Fibroblast of skin of scalp (primary cell): ENCODE data around the gene RAB13.

Experiments
- DNase-seq: peaks from one replicate; pipeline ENCODE4 v3.0.0-alpha.2; 2013

RAB13 gene

DNA sequence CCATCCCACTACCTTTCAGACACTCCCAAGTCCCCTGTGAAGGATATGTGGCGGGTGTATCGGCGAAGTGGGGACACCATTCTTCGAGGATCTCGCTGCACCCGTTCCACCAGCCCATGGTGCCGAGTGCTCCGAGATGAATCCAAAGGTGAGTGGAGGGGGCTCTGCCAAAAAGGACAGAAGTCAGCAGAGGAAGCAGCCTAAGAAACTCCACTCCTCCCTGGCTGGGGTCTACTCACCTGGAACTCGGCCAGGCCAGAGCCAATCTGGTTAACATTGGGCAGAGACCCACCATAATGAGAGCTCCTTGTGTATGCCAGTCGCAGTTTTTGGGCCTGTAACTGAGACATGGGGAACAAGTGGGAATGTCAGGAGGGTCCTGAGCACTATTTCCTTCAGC lies 31.3 kb downstream of the RAB13 start:
- DNase-seq: no peak

DNA sequence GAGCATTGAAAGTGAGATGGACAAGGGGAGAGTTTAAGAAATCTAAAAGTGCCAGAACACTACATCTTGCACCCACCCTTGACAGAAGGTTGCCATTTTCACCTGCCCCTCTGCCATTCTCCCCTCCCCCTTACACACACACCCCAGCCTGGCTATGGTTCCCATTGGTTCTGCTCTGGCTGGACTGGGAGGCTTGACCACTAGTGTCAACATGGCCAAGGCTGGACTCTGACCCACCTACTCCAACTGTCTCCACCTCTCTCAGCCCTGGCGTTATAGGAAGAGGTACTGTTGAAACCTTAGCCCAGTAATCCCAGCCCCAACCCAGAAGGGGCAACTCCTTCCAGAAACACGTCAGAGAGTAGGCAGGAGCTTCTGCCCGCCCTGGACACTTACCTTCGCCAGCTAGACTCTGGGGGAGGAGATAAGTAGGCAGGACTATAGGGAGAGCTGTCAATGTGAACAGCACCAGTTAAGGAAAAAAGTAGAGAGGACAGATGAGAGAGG lies 32.2 kb downstream of the RAB13 start:
- DNase-seq: no peak

DNA sequence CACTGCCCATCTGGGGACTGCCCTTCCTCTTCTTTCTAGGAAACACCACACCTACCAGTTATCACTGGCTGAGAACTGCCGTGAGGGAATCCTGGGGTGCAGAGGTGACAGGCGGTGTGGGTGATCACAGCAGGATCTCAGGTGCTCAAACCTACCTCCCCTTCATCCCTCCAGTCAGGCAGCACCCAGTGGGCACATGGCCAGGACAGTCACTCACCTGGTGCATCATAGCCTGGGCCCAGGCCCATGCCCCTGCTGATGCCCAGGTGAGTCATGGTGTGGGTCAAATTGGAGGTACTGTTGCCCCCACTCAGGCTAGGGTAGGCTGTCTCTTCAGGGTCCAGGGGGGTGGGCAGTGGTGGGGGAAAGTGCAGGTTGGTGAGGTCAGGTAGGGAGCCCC lies 34.3 kb downstream of the RAB13 start:
- no peak for DNase-seq

GRCh38 chr1:153951183-153951582 lies 35.0 kb downstream of the RAB13 start:
- no peak for DNase-seq

DNA sequence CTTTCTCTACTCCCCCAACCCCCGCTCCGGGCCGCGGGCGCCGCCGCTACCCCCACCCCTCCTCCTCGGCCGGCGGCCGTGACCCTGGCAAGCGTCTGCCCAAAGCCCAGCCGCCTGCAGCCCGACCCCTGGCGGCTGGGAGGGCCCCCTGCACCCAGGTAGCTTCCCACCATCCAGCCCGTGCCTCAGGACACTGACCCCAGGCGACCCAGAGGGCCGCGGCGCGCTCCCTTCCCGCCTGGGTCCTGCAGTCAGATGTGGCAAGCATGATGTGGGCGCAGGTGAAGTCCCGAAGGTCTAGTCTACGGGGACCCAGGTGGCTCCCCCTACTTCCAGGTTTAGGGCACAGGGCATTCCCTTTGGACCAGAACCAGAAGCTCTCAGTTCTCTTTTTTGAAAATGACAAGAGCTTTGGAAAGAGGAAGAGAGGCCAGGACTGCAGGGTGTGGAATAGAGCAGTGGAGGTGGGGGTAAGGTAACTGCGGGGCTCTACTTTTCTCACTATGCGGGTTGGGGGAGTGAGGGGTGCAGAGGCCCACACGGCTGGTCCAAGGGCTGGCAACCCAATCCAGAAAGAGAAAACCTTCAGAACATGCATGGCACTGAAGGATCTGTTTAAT lies 39.4 kb downstream of the RAB13 start, which contains the start of gene DENND4B:
Gene DENND4B, minus strand, starts transcription at position 97 of the 620 bp plus-strand sequence. CDS start 2,344 bp downstream, outside the sequence.
- peak; percentile 77 for DNase-seq

GRCh38 chr1:153945795-153946621 lies 40.1 kb downstream of the RAB13 start:
- peak; percentile 49 for DNase-seq

DNA sequence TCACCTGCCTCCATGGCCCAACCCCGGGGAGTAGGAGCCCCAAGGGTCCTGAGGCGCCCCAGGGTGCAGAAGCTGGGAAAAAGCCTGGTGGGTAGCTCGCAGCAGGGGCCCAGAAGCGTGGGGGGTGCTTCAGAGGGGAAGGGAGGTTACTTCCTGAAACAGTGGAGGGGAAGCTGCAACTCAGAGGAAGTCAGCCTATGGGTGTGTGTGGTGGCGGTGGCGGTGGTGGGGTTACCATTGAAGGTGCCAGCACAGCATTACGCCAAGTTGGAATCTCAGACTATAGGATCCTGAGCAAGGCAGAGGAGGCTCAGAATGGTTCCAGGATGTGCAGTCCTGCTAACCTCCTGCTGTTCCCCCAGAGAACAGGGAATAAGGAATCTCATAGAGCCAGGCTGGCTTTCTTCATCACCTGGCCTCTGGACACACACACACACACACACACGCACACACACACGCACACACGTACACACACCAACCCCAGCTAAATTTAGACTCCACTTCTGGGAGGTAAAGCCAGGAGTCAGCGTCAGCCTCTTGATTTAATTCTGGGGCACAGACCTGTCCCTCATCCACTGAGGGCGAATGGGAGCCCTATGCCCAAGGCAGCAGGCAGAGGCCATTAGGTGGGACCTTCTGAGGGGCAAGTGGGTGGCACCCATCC lies 40.9 kb downstream of the RAB13 start:
- DNase-seq: no peak

DNA sequence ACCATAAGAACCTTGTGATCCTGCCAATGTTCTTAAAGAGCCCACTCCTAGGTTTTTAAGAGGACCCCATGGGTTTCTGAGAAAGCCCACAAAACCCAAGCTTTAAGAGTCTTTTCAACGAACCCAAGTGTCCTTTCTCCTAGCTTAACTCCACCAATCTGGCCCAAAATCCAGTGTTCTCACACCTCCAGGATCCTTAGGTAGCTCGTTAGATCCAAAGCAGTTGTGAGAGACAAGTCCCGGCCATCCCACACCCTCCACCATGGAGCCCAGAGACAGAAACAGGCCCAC lies 41.4 kb downstream of the RAB13 start:
- no peak for DNase-seq

- DNase-seq: no peak
These were observed 41.9 kb downstream of the RAB13 start for GRCh38 chr1:153944005-153944826.

DNA sequence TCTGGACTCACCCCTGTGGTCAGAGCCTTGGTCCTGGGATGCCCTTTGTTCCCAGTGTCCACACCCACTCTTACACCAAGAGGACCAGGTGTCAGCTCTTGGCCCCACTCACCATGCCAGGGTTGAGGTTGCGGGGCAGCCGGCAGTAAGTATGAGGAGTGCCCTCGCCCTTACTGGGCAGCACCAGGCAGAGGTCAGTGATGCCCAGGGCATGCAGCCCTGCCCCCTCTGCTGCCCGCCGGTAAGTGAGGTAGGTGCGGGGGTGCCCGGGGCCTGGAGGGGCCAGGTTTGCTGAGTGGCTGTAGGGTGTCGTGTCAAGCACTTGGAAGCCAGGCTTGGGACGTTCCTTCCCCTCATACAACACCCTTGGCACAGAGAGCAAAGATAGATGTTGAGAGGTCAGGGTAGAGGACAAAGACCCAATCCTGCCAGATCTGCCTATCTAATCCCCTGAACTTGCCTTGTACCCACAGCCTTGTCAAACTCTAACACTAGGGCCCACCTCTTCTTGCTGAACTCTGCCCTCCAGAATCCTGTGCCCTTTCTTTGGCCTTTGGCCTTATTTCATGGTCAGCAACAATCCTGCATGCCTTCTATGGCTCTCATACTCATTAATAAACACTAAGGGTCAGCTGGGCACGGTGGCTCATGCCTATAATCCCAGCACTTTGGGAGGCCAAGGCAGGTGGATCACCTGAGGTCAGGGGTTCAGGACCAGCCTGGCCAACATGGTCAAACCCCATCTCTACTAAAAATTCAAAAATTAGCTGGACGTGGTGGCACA lies 43.2 kb downstream of the RAB13 start:
- DNase-seq: no peak

DNA sequence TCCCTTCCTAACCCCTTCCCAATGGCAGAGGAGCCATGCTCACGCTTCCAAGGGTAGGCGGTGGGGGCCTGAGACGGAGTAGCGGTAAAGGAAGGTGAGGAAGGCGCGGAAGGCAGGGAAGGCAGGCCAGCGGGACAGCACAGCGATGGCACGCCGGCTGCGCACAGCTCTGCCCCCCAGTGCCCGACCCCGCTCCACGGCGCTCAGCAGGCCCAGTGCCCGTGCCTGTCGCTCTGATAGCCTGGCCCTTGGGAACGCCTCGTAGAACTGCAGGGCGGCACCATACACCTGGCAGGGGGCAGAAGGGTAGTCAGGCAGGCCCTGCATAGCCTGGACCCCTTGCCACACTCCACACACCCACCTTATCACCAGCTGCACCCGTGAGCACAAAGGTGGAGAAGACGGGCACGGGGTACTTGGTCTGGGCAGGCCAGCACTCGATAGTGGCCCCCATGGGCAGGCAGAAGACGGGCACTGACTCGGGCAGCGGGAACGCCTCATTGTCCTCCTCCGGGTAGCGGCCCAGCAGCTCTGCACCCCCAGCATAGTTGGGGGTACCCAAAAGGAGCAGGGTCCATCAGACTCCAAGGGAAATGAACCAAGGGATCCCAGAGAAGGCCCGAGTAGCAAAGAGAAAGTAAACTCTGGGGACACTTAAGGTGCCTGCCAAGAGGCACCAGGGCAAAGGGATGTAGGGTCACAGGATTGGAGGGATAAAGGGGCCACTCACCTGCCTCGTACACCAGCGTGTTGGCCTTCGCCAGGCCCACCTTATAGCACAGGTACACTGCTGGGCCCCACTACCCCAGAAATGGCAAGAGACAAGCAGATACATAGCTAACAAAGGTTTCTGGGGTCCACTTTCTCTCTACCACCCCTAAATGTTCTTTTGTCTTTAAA lies 44.1 kb downstream of the RAB13 start:
- no peak for DNase-seq

- no peak for DNase-seq
These were observed 45.4 kb downstream of the RAB13 start for GRCh38 chr1:153940756-153941155.

DNA sequence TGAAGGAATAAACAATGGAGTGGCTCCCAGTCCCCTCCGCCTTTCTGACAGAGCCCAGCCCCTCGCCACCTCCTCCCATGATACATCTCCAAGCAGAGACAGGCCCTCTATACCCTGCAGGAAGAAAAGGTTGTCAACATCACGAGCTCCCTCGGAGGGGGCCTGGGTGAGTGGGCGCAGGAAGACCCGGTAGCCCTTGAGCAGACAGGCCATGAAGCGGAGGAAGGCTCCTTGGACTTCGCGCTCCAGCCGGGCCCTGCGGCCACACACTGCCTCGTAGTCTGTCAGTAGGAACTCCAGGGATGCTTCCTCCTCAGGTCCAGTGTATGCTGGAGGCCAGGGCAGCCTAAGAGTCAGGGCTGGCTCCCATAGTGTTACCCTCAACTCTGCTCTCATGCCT lies 46.7 kb downstream of the RAB13 start:
- DNase-seq: no peak

DNA sequence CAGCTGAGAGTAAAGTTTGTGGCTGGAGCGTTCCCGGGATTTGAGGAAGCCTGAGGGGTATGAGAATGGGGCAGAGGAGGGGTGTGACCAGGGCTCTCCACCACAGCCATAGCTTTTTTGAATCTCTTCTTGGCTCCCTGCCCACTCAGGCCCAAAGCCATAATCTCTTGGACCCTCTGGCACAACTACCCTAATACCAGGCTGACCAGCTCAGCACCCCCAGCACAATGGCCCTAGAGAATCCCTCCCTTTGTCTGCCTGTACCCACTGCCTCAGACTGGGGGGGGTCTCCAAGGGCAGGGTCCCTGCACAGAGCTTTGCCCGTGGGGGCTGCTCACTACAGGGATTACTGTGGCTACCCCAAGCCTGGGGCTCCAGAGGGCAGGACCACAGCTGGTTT lies 47.1 kb downstream of the RAB13 start:
- DNase-seq: no peak

DNA sequence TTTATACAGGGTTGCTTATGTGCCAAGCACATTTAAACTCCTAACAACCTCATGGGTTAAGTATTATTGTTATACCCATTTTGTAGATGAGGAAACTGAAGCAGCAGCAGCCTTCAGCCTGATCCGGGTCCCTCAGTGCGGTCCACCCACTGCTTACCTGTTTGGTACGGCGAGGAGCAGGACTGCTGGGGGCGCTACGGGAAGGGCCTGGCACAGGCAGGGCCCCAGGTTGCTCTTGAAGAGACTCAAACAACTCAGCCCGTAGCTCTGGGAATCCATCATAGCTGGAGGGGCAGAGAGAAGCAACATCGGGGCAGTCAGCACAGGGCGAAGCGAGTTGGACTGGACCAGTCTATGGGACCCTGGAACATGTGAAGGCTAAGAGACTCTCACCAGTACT lies 48.8 kb downstream of the RAB13 start:
- no peak for DNase-seq

DNA sequence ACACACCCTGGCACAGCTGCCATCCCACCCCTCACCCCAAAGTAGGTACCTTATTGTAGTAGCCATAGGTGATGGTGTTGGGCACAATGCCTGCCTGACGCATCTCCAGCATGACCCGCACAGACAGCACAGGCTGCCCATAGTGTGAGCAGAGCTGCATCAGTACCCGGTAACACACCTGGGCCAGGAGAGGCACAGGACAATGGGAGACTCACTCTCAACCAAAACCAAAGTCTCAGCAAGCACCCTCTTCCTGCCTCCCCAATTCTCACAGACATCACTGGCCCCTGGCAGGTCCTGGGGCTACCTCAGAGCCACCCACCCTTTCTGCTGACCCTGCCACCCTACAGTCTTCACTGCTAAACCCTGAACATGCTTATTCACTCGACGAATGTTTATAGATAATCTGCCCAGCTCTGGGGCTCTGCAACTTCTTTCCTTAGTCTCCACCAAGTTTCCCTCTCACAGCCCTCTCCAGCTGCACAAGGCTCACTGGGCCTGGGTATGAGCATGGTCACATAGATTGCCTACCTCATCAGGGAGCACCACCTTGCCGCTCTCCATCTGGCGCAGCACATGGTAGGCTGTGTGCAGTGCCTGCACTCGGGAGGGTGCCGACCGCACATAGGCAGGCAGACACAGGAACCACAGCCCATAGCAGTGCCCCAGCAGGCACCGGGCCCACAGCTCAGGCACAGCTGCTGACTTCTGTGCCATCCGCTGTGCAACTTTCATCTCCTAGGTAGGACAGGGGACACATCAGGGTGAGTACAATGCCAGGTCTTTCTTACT lies 49.9 kb downstream of the RAB13 start:
- no peak for DNase-seq

GRCh38 chr1:153934746-153935145 lies 51.4 kb downstream of the RAB13 start:
- no peak for DNase-seq

GRCh38 chr1:153933955-153934354 lies 52.2 kb downstream of the RAB13 start:
- no peak for DNase-seq

DNA sequence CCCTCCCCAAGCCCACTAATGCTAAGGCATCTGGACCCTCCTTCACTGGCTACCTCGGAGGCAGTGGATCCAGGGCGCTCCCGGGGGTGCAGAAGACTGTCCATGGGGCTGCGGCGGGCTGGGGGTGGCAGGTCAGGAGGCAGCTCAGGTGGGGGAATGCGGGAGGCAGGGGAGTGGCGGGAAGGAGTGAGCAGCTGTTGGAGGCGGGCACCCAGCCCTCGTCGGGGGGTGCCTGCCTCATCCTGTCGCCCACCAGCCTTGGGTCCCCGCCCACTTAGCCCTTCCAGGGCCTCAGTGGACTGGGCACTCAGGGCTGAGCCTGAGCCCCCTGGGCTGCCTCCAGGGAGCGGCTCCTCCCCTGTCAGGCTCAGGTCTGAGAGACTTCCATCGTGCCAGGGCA lies 52.7 kb downstream of the RAB13 start:
- DNase-seq: no peak
